HG02870 (cell line): ENCODE measurements around the gene MFSD11.
"Not testable (repeated sequence)": the region's sequence is repeated elsewhere in the genome, so short reads cannot be mapped to it uniquely, and the experiment has no call there.

Experiments used
- ATAC-seq: cut with Tn5 transposase; IDR thresholded peaks from one replicate; pipeline ENCODE4 v1.9.1; 2021; ENCODE audit warnings: mild to moderate bottlenecking, moderate library complexity; ENCODE audit not compliant: unreplicated experiment

MFSD11 gene

GRCh38 chr17:76737676-76738467, at the start of gene MFSD11:
Gene MFSD11, plus strand, starts transcription at chr17:76738119. Its CDS starts 234 bp downstream, at chr17:76738353.
- ATAC-seq: peak; percentile 50

- ATAC-seq: no peak
Observed at GRCh38 chr17:76688165-76688622, 49.7 kb upstream of the MFSD11 start.

DNA sequence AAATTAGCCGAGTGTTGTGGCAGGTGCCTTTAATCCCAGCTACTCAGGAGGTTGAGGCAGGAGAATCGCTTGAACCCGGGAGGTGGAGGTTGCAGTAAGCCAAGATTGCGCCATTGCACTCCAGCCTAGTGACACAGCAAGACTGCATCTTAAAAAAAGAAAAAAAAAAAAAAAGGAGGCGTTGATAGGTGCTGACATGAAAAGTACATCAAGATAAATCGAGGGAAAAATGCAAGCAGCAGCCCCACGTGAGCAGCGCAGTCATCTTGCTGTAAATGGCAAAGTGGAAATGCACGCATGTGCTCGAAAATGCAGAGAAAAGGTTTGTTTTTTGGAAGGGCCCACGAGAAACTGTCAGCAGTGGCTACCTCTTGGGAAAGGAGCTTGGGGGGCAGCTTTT, 48.1 kb upstream of the MFSD11 start:
- no peak for ATAC-seq

GRCh38 chr17:76690596-76691280, 47.2 kb upstream of the MFSD11 start:
- ATAC-seq: no peak

DNA sequence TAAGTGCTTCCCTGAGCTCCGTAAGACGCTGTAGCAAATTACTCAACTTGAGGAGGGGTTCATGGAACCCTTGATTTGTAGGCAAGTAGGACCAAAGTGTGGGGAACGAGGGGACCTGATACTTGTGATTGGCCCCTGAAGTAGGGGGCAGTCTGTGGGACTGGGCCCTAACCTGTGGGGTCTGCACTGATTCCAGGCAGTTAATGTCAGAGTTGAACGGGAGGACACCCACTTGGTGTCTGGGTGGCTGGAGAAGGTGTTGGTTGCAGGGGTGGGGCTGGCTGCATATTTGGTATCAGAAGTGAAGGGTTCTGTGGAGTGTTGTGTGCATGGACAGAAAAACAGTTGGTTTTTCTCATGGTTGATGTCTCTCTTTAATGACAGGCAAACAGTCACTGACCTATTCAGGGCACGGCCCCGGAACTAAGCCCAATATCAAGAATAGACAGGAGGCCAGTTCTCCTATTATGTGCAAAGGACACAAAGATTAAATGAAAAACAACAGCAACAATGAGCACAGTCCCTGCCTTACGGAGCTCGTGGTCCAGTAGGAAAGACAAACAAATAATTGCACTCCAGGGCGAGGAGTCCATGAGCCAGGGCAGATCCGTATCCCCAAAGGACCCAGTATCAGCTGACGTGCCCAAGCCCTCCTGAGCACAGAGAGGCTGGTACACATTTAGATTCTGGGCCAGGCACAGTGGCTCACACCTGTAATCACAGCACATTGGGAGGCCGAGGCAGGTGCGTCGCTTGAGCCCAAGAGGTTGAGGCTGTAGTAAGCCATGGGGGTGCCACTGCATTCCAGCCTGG, 46.3 kb upstream of the MFSD11 start:
- ATAC-seq: no peak

GRCh38 chr17:76695059-76695831, 42.7 kb upstream of the MFSD11 start:
- ATAC-seq: no peak

GRCh38 chr17:76696763-76697701, 40.9 kb upstream of the MFSD11 start:
- no peak for ATAC-seq

GRCh38 chr17:76697702-76698465, 40.0 kb upstream of the MFSD11 start:
- ATAC-seq: no peak

GRCh38 chr17:76698466-76698977, 39.4 kb upstream of the MFSD11 start:
- ATAC-seq: not testable (repeated sequence)

GRCh38 chr17:76700270-76700616, 37.7 kb upstream of the MFSD11 start:
- ATAC-seq: no peak

GRCh38 chr17:76700617-76701470, 37.1 kb upstream of the MFSD11 start:
- no peak for ATAC-seq

DNA sequence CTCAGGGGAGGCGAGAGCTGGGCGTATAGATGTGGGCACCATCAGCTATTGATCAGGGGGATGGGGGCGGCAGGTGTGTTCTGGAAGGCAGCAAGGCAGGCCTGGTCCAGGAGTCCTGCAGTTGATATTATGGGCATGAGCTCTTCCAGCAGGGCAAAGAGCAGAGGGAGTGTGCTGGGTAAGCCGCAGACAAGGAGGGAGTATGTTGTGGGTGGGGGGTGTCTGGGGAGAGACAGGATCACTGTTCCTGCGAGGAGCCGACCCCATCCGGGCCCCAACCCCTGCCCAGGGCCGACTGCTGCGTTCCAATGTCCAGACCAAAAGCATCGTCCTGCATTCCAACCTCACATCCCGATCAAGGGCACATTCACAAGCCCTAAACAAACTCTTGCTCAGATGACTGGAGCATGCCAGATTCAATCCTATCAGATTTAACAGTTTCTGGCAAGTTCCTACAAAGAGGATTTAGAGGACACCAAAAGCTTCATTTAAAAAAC, 36.4 kb upstream of the MFSD11 start:
- no peak for ATAC-seq

- ATAC-seq: no peak
Observed at GRCh38 chr17:76702076-76702475, 35.8 kb upstream of the MFSD11 start.

DNA sequence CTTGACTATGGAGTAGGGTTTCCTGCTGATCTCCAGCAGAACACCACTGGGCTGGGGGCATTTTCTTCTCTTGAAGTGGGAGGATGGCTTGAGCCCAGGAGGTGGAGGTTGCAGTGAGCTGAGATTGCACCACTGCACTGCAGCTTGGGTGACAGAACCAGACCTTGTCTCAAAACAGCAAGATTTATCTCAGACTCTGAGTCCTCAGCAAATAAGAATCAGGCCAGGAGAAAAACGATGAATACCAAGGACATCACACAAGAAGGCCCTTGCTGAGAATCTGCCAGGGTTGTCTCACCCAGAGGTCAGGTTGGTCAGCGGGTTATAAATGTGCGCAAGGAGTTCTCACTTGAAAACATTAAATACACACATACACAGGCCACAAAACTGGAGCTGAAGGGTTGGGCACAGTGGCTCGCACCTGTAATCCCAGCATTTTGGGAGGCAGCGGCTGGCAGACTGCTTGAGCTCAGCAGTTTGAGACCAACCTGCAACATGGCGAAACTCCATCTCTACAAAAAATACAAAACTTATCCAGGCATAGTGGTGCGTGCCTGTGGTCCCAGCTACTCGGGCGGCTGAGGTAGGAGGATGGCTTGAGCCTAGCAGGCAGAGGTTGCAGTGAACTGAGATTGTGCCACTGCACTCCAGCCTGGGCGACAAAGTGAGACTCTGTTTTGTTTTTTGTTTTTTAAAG, 34.8 kb upstream of the MFSD11 start:
- ATAC-seq: no peak

GRCh38 chr17:76704805-76705204, 33.1 kb upstream of the MFSD11 start:
- ATAC-seq: no peak

GRCh38 chr17:76706817-76707216, 31.1 kb upstream of the MFSD11 start:
- no peak for ATAC-seq
